GM12874 (cell line): ENCODE data around the gene AHSG.

Source experiments
- CTCF ChIP-seq: IDR thresholded peaks from 2 replicates; pipeline ENCODE4 v1.5.1; 2011; ENCODE audit warnings: low read depth, mild to moderate bottlenecking, control low read depth, low read length, moderate library complexity; ENCODE audit not compliant: insufficient read depth

Gene AHSG

GRCh38 chr3:186596568-186597287 is 16.1 kb upstream of the AHSG start:
- TF ChIP-seq CTCF = no peak

- no peak for TF ChIP-seq CTCF
Observed at GRCh38 chr3:186598108-186598784, 14.6 kb upstream of the AHSG start.

GRCh38 chr3:186598794-186599141 is 14.1 kb upstream of the AHSG start:
- TF ChIP-seq CTCF = no peak

- no peak for TF ChIP-seq CTCF
Observed at GRCh38 chr3:186599142-186599784, 13.6 kb upstream of the AHSG start.

- TF ChIP-seq CTCF = no peak
Observed at GRCh38 chr3:186599785-186600166, 13.1 kb upstream of the AHSG start.

- TF ChIP-seq CTCF = no peak
Observed at GRCh38 chr3:186600896-186601295, 12.0 kb upstream of the AHSG start.

- TF ChIP-seq CTCF = no peak
Observed at GRCh38 chr3:186603159-186603558, 9.7 kb upstream of the AHSG start.
